Measurements from ENCODE around the gene SWT1.

- no peak for TF ChIP-seq CTCF (conservative IDR thresholded peaks at IDR 0.05; ENCODE audit: low read length)
- no peak for TF ChIP-seq EZH2phosphoT487 (IDR thresholded peaks at IDR 0.05; ENCODE audit: borderline replicate concordance)
Measured at GRCh38 chr1:185297982-185298381, 141.0 kb downstream of the SWT1 start.

All from Loucy (cell line).